Measurements from ENCODE around the gene CLIP3.
"Not testable (repeated sequence)": the region's sequence is repeated elsewhere in the genome, so short reads cannot be mapped to it uniquely, and the experiment has no call there.

The CLIP3 gene

DNA sequence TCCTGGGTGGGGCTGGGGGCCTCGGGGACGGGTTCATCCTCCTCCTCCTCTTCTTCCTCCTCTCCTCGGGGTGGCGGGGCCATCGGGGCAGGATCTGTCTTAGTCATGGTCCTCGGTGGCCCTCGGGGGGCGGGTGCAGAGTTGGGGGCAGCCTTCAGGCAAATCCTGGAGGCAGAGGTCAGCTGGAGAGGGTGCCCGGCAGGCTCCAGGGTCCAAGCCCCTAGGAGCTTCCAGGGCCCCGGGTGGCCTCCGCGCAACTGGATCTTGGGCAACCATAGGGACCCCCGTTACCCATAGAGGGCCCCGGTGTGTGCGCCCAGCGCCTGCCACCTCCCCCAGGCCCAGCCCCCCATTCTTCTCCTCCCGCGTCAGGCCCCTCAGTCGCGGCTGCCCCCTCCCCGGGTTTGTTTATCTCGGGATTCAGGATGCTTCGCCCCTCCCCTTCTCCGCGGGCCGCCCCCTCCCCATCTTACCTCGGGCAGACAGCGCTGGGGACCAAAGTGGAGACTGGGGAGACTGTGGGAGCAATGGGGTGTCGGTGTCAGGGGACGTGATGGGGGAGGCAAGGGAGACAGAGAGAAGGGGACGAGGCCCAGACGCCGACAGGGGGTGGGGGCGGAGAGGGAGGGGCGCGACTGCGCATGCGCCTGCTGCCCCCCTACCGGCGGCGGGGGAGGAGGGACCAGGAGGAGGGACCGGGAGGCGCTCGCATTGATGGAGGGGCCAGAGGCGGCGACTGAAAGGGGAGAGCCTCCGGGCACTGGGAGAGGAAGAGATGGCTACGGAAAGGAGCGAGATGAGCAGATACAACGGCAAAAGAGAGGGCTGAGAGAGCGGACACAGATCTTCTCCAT, at the start of gene CLIP3:
Gene CLIP3 (minus strand): TSS at position 623 of the 854 bp plus-strand sequence. CDS start 516 bp downstream, at position 107.
- DNase-seq (ENCODE audit: low read depth in 2 of 2) = peak; percentile 29 to 47

GRCh38 chr19:36081894-36082293, 49.2 kb upstream of the CLIP3 start:
- DNase-seq (ENCODE audit: low read depth in 2 of 2) = no peak

DNA sequence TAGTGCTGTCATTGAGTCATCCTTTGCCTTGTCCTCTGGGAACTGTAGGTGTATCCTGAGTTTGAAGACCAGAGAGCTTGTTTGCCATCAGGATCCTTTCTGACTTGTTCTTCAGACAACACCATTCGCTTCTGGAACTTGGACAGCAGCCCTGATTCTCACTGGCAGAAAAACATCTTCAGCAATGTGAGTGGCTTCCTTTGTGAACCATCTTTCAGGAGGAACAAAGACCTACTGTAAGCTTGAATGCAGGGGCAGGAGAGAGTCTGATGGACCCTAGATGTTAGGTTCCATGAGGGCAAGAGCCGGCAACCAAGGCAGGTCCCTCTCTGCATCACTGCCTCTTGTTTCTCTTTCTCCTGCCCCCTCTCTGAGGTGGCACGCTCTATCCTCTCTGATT, 48.7 kb upstream of the CLIP3 start:
- DNase-seq (ENCODE audit: low read depth in 2 of 2) = no peak

- DNase-seq (ENCODE audit: low read depth in 2 of 2) = no peak
These were observed 46.8 kb upstream of the CLIP3 start for GRCh38 chr19:36079389-36079945.

DNA sequence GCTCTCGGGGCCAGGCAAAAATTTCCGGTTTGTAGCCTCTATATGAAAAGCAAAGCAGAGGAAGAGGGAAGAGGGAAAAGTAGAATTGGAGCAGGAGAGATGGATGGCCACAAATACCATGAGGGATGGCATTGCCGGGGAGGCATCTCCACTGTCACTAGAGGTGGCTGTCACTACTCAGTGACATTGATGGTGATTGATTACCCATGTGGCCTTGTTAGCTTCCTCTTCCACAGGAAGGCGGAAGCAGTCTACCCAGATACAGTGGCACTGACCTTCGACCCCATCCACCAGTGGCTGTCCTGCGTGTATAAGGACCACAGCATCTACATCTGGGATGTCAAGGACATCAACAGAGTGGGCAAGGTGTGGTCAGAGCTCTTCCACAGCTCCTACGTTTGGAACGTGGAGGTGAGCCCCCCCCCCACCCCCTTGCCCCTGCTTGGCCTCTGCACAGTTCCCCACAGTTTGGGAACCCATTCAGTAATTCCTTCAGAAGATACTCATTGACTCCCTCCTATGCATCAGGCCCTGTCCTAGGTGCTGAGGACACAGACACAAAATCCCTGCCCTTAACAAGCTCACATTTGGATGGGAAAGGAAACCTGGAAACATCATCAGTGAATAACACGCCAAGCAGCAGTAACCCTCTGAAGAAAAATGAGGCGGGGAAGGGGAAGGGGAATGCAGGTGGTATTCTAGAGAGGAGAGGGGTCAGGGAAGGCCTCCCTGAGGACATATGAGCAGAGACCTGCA, 40.6 kb upstream of the CLIP3 start:
- no peak for DNase-seq (ENCODE audit: low read depth in 2 of 2)

- no peak for DNase-seq (ENCODE audit: low read depth in 2 of 2)
These were observed 39.4 kb upstream of the CLIP3 start for GRCh38 chr19:36072081-36072480.

DNA sequence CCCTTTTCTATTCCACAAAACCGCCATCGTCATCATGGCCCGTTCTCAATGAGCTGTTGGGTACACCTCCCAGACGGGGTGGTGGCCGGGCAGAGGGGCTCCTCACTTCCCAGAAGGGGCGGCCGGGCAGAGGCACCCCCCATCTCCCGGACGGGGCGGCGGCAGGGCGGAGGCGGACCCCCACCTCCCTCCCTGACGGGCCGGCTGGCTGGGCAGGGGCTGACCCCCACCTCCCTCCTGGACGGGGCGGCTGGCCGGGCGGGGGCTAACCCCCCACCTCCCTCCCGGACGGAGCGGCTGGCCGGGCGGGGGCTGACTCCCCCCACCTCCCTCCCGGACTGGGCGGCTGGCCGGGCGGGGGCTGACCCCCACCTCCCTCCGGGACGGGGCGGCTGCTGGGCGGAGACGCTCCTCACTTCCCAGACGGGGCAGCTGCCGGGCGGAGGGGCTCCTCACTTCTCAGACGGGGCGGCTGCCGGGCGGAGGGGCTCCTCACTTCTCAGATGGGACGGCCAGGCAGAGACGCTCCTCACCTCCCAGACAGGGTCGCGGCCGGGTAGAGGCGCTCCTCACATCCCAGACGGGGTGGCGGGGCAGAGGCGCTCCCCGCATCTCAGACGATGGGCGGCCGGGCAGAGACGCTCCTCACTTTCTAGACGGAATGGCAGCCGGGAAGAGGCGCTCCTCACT, 36.3 kb upstream of the CLIP3 start:
- not testable (repeated sequence) for DNase-seq (ENCODE audit: low read depth in 2 of 2)

DNA sequence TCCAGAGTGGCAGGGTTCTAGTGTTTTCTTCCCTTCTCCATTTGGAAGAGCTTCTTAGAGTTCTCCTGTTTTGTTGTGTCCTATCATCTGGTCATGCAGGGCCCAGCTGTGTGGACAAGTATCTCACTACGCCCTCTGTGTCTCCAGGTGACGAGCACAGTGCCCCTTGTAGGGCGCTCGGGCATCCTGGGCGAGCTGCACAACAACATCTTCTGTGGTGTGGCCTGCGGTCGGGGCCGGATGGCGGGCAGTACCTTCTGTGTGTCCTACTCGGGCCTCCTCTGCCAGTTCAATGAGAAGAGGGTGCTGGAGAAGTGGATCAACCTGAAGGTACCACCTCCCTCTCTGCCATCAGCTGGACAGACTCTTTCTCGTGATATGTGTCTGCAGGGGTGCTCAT, 35.0 kb upstream of the CLIP3 start:
- no peak for DNase-seq (ENCODE audit: low read depth in 2 of 2)

DNA sequence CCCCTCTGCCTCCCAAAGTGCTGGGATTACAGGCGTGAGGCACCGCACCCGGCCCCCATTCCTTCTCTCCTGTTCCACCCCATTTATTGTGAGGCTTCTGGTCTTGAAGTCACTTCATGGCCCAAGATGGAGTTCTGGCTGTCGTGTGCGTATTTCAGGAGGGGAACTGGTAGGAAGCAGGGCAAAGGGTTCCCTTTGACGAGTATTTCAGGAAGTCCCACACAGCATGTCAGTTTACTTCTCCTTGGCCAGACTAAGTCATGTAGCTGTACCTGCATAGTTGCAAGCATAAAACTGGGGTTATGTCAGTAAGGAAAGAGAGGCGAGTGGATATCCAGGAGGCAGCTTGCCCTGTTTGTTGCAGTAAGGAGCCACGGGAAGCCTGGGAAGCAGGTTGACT, 32.2 kb upstream of the CLIP3 start:
- DNase-seq (ENCODE audit: low read depth in 2 of 2) = no peak

GRCh38 chr19:36061367-36061766, 28.7 kb upstream of the CLIP3 start:
- DNase-seq (ENCODE audit: low read depth in 2 of 2) = no peak

DNA sequence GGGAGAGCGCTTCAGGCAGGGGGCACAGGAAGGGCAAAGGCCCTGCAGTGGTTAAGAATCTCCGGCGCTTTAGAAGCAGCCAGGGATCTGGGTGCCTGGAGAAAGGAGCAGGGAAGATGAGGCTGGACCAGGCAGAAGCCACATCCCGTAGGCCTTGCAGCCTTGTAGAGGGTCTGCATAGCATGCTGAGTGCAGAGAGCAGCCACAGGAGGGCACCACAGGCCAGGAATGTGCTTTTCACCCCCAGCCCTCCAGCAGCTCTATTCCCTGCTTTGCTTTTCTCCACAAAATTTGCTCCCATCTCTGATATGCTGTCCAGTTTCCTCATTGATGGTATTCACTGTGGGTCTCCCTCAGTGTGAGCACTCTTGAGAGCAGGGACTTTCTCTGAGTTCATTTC, 27.8 kb upstream of the CLIP3 start:
- peak in 1 of 2 donors; percentile 5 for DNase-seq (ENCODE audit: low read depth in 2 of 2)

DNA sequence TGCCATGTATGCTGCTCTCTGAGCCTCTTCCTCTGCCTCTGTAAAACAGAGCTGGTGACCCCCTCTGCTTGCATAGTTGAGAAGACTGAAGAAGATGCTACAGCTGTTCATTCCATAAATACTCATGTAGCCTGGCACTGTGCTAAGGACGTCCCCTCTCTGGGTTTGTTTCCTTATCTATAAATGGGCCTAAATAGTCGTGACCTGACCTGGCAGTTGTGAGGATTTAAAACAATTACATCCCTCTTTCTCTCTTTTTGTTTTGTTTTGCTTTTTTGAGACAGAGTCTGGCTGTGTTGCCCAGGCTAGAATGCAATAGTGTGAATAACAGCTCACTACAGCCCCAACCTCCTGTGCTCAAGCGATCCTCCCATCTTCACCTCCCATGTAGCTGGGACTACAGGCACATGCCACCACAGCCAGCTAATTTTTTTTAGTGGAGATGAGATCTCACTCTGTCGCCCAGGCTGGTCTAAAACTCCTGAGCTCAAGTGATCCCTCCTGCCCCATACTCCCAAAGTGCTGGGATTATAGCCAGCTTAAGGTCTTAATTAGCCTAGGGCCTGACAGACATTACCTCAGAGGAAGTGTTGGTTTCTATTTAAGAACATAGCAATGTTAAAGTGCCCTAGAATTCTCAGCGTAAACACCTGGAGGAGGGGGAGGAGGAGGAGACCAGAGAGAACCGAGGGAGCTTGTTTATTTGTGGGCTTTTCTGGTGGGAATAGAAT, 26.7 kb upstream of the CLIP3 start:
- no peak for DNase-seq (ENCODE audit: low read depth in 2 of 2)

DNA sequence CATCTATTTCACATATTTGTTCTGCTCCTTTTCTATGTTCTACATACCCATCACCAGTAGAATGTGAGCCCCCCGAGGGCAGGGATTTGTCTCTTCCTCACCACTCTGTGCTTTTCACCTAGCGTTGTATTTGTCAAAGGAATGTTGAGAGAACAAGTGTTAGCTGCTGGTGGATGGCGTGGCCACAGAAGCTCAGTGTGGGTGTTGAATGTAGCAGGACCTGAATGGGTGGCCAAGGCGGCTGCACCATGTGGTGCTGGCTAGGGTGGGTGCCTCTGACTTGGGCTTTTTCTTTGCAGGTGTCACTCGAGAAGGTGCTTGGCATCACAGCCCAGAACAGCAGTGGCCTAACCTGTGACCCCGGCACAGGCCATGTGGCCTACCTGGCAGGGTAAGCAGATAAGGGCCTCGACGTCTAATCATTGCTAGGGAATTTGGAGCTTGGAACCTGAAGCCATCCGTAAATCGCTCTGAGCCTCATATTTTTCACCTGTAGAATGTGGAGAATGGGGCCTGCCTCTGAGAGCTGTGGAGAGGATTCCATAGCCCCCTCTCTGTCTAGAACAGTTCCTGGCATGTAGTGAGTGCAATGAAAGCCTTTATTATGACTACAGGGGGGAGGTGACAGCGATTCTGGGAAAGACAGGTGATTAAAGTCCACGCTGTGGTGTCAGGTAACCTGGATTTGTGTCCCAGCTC, 26.0 kb upstream of the CLIP3 start:
- no peak for DNase-seq (ENCODE audit: low read depth in 2 of 2)

GRCh38 chr19:36054733-36055686, 22.3 kb upstream of the CLIP3 start, which contains the start of gene WDR62:
Gene WDR62, plus strand, starts transcription at chr19:36054897. Its CDS starts 75 bp downstream, at chr19:36054972.
- DNase-seq (ENCODE audit: low read depth in 2 of 2) = peak; percentile 93

GRCh38 chr19:36054119-36054732, 21.6 kb upstream of the CLIP3 start, which contains the start of gene THAP8:
Gene THAP8, minus strand, starts transcription at chr19:36054285. Its CDS starts 68 bp downstream, at chr19:36054217.
- DNase-seq (ENCODE audit: low read depth in 2 of 2) = peak; percentile 99

DNA sequence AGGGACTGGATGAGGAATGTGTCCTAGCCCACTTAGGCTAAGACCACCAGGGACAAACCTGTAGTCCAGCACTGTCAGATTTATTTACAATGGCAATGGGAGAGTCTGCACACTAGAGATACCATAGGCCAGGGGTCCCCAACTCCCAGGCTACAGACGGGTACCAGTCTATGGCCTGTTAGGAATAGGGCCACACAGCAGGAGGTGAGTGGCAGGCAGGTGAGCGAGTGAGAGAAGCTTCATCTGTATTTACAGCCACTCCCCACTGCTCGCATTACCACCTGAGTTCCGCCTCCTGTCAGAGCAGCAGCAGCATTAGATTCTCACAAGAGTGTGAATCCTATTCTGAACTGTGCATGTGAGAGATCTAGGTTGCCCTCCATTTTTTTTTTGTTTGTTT, 19.0 kb upstream of the CLIP3 start:
- DNase-seq (ENCODE audit: low read depth in 2 of 2) = no peak

DNA sequence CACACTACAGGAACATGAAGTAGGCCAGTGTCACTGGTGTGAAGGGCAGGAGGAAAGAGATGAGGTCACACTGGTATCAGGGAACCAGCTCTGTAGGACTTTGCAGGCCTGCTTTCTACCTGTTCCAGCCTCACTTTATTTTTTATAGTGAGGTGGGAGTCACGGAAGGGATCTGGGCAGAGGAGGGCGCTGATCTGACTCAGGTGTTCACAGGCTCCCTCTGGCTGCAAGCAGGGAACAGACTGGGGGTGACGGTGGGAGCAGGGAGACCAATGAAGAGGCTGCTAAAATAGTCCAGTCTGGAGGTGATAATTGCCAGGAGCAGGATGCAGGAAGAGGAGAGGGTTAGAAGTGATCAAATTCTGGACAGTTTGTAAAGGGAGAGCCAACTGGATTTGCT, 18.6 kb upstream of the CLIP3 start:
- DNase-seq (ENCODE audit: low read depth in 2 of 2) = no peak

- DNase-seq (ENCODE audit: low read depth in 2 of 2) = no peak
These were observed 16.5 kb upstream of the CLIP3 start for GRCh38 chr19:36049080-36049698.

Measured in stimulated activated CD8-positive, alpha-beta memory T cell treated with anti-CD3 and anti-CD28 coated beads, Interleukin-2, amount 100 ng/mL, for 48 hours (primary cell).